Fibroblast of villous mesenchyme (primary cell): Measurements from ENCODE around the gene MAST4. TPM values are rescaled to one million over a fixed set of nuclear protein-coding genes. Genes with fewer than 3 reads are reported as not detected.

Experiments used
- DNase-seq: peaks from one replicate; pipeline ENCODE4 v3.0.0-alpha.2; 2010; ENCODE audit warnings: low read depth
- H3K4me3 ChIP-seq: 2 replicates; pipeline ENCODE4 v1.5.1; 2011; ENCODE audit warnings: low read depth, mild to moderate bottlenecking, low read length
- CTCF ChIP-seq: IDR thresholded peaks from 2 replicates; pipeline ENCODE4 v1.5.1; 2012; ENCODE audit warnings: low read depth, mild to moderate bottlenecking, low read length; ENCODE audit not compliant: insufficient read depth
- total RNA-seq: library from RNA; depleted of rRNA; stranded (reverse); fragments of >200 nt; gene quantifications from 2 replicates; pipeline ENCODE4 v1.2.3, GENCODE V29; 2012

MAST4 gene
- total RNA-seq, 1 donor = 8.2 TPM

GRCh38 chr5:67020096-67020615, 424.0 kb downstream of the MAST4 start:
- no peak for DNase-seq
- H3K4me3 ChIP-seq = no peak overlapping the region

GRCh38 chr5:67021031-67021430, 424.8 kb downstream of the MAST4 start:
- H3K4me3 ChIP-seq = no peak overlapping the region
- TF ChIP-seq CTCF = no peak
- no peak for DNase-seq

More at GRCh38 chr5:67020096-67020615, 424.0 kb downstream of the MAST4 start:
- TF ChIP-seq CTCF = no peak

- H3K4me3 ChIP-seq = no peak overlapping the region
- no peak for DNase-seq
- no peak for TF ChIP-seq CTCF
Observed at GRCh38 chr5:67021521-67021920, 425.3 kb downstream of the MAST4 start.

GRCh38 chr5:67021962-67022361, 425.8 kb downstream of the MAST4 start:
- H3K4me3 ChIP-seq = no peak overlapping the region
- no peak for TF ChIP-seq CTCF
- no peak for DNase-seq

- DNase-seq = no peak
- no peak overlapping the region for H3K4me3 ChIP-seq
- TF ChIP-seq CTCF = no peak
Observed at GRCh38 chr5:67025457-67025856, 429.3 kb downstream of the MAST4 start.

- H3K4me3 ChIP-seq = no peak overlapping the region
- DNase-seq = no peak
- TF ChIP-seq CTCF = no peak
Observed at GRCh38 chr5:67026278-67026677, 430.1 kb downstream of the MAST4 start.

GRCh38 chr5:67027171-67027570, 431.0 kb downstream of the MAST4 start:
- no peak overlapping the region for H3K4me3 ChIP-seq
- no peak for TF ChIP-seq CTCF
- DNase-seq = no peak
